ENCODE data around the gene IGF1R.

The IGF1R gene

DNA sequence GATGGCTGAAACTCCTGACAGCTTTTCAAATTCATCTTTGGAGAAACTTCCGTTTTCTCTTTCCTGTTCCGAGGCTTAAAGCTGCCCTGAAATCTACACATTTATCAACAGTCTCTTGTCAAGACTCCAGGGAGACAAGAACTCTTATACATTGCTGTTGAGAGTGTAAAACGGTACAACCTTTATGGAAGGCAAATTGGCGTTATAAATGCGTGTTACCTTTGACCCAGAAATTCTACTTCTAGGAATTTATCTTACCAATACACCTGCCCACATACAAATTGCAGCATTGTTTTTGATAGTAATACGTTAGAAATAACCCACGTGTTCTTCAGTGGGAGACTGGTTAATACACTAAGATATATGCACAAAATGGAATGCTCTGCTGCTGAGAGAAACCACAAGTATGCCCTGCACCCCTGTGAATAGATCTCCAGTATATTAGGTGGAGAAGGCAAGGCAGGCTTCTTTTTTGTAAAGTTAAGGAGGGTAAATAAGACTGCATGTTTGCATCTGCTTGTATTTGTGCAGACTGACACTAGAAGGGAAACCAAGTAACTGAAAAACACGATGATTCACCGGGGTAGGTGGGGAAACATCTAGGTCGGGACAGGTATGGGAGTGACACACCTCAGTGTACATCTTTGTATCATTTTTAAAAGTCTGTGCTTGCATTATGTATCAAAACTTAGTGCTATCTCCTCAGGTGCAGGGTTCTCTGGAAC, 97.5 kb downstream of the IGF1R start:
- DNase-seq (ENCODE audit: low read depth) = no peak

DNA sequence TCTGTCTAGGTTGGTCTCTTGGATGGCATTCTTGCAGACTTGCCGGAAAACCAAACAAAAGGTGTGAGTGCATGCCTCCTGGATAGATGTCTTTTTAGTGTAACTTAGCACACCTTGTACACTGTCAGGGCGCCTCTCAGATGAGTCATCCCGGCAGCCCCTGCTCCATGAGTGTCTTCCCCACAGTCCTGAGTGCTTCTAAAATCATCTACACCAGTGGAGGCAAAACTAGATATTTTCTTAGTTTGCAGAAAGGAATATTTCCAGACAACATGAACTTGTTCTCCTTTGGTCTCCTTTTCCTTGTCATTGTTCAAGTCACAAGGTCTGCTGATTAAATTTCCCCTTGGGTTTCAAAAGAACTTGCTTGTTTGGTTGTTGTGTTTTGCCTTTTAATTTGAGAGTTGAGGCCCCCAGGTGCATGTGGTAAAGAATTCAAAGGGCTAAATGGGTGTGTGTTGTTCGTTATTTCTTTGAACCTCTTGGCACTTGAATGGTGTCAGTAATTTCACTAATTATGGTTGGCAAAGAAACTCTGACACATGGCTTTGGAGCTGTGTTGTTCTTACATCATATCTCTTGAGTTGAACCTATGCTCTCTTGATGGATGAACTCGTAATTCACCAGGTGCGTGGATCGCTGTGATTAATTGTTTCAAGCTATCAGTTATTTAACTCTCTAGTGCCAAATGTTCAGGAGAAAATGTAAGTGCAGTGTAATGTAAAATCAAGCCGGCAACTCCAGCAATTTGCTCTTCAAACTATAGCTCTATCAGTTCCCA, 98.2 kb downstream of the IGF1R start:
- no peak for DNase-seq (ENCODE audit: low read depth)

DNA sequence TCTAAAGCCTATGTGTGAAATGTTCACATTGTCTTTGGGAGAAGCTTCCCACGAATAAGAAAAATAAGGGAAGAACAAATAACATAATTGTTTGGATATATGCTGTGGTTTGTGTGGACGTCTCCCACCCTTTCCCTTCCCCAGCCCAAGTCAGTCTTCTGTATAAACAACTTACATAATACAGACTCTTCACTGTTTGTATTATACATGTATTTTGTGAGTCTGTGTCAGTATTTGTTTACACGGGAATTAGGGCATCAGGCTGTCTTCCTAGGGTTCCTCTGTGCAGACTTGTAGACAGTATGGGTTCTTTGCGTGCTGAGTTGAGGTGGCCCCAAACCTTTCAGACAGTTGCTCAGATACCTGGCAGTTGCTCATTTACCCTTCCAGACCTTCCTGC, 103.4 kb downstream of the IGF1R start:
- DNase-seq (ENCODE audit: low read depth) = no peak

DNA sequence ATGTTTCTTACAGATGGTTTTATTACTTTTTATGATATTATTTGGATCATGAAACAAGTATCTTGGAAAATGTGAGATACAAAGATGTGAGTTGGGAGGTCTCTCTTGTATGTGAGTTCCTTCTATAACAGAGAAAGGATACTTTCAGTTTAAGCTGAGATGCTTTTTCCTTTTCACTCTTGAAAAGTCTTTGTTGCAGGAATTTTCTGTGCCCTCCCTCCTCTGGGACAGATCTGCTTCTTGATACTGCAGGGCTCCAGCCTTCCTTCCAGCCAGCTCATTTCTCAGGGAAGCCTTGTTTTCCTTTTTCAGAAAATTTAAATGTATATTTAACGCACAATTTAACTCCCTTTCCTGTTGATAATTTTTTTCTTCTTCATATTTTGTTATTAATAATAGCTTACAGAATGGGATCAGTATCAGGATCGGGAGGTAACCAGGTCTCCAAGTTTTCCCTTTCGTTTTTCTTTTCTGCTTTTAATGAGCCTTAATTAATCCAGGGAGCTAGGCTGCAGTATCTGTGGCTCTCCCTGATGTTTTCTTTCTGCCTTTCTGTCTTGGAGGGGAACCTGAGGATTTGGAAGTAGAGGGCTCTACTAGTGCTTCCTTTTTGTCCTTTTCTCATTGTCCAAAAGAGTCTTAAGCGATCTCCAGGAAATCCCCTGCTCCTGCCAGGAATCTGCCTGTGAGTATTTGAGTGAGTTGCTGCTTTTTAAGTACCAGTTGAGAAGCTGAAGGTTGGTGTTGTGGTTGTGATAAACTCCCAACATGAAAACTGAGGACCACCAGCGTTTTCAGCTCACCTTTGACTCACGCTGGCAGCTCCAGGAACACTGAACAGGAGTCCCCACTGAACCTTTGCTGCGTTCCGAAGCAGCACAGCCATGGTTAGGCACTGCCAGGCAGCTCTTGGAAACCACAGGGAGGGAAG, 105.7 kb downstream of the IGF1R start:
- no peak for DNase-seq (ENCODE audit: low read depth)

DNA sequence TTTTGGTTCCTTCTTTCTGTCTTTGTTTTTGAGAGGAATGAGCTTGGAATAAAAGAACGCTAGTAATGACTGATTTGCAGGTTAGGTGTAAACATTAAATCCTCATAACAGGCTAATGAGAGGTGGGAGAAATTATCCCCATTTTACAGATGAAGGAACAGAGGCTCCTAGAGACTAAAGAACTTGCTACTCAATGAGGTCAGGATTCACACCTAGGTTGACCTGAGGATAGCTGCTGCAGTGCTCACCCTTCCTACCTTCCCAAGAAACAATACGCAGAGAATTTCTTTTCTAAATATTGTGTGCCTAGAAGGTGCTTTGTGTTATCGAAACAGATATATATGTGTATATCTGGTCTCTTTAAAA, 106.3 kb downstream of the IGF1R start:
- no peak for DNase-seq (ENCODE audit: low read depth)

DNA sequence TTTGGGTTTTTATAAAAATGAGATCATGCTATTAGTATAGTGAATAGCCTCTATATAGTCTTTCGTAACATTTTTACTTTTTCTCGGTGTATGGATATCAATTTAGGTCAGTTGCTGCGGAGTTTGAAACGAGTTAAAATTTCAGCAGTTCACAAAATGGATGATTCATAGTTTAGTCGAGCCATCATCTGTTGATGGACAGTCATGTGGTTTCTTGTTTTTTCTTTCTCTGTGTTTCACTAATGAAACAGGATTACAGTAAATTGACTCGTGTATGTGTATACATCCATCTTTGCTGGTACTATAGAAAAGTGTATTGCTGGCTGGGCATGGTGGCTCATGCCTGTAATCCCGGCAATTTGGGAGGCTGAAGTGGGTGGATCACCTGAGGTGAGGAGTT, 106.8 kb downstream of the IGF1R start:
- no peak for DNase-seq (ENCODE audit: low read depth)

DNA sequence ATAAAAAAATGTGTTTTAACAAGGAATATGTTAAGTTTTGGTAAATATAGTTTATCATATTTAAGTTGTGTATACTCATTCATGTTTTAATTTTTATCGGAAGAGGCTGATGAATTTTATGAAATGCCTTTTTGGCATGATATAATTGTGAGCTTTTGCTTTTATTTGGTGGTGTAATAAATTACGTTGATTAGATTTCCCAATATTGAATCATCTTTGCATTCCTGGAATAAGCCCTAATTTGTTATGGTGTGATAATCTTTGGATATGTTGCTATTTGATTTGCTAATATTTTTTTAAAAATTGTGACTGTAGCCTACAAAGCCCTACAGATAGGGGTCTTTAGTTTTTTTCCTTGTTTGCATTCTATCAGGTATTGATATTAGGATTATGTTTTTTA, 107.4 kb downstream of the IGF1R start:
- DNase-seq (ENCODE audit: low read depth) = no peak

DNA sequence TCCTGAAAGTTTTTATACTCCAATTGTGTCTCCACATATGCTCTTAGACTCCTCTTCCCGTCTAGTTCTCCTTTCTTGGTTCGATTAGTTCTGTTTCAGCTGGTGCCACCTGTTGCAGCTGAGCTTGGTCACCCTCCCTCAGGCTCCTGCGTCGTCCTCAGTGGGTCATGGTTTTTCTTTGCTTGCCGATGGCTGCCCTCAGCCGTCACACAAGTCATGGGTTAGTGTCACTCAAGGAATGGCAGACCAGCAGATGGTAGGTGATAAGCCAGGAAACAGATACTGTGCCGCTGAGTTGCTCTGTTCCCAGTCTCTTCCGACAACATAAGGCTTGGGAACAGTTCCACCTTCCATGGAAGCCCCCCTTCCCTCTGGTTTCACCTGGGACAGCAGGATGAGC, 109.9 kb downstream of the IGF1R start:
- DNase-seq (ENCODE audit: low read depth) = no peak

DNA sequence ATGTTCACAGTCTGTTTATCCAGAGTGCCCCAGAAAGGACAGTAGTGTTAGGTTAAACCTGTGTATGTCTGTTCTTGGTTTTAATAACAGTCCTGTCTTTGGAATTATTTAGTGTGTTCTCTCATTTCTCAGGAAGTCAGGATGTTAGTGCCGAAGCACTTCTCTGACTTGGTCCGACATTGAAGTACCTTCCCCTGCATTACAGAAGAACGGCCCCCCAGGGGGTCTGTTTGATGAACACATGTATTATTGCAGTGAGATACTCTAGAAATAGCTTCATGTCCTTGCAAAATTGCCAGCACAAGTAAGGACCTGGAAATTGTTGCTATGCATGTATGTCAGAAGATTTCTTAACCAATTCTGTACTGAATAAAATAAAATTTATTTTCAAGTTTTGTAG, 110.9 kb downstream of the IGF1R start:
- no peak for DNase-seq (ENCODE audit: low read depth)

DNA sequence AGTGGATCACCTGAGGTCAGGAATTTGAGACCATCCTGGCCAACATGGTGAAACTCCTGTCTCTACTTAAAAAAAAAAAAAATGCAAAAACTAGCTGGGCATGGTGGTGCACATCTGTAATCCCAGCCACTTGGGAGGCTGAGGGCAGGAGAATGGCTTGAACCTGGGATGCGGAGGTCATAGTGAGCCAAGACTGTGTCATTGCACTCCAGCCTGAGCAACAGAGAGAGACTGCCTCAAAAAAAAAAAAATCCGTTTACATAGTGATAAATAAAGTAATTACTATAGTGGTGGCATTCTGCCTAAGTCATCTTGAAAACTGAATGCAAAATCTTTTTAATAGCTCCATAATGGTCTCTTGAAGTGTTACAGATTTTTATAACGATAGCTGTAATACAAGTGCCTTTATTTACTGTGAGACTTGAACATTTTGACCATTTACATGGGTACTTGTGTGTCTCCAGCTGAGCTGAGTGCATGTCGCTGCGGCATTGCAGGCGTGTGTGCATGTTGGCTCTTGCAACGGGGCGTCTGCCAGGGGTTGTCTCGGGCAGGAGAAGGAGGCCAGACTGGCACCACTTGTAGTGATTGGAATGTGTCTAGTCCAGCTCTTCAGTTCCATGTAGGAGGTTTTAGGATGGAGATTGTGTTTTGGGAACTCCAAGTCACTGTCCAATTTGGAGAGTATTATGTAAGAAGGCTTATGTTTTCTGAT, 111.9 kb downstream of the IGF1R start:
- DNase-seq (ENCODE audit: low read depth) = no peak

DNA sequence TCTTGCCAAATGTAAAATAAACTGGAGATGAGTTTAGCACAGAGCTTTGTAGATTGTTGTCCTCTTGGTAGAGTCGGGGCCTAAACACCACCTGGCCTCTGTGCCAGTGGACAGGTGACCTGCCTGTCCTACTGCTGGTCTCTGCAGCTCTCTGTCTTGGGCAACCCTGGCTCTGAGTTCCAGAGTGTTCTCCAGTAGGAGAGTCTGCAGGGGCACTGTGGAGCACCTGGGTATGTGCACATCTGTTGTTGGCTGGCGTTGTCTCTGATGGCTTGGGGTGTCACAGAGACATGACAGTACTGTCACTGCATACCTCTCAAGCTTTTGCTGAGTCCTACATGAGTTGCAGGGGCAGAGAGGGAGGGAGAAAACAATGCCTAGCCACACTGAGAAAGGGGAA, 112.6 kb downstream of the IGF1R start:
- no peak for DNase-seq (ENCODE audit: low read depth)

DNA sequence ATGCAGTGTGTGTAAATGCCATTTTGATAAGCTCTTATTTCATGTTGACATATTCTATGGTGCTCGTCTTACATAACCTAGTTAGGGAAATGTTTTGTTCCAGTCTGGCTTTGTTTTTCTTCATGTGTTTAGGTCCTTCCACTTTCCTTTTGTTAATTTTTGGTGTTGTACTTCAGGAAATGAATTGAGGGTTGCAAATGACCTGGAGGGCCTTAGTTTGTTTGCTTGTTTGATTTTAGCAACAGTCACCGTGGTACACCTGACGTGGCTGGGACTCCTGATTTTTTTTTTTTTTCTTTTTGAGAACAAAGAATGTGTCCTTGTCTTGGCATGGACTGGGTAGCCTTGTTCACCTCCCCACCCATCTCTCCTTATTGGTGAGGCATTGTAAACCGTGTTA, 114.8 kb downstream of the IGF1R start:
- DNase-seq (ENCODE audit: low read depth) = no peak

DNA sequence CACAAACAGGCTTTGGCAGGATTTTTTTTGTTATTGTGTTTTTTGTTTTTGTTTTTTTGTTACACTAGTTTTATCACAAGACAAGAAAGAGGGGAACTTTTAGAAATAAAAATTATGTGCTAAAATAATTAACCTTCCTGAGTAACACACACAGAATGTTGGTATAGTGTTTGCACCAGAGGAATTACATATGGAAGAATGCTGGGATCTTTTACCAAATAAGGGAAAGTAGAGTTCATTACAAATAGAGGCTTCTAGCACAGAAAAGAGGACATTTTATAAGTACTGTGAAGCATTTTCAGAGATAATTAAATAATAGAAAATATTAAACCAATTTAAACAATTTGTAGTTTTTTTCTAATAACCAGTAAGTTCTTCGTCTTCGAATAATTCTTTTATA, 116.0 kb downstream of the IGF1R start:
- DNase-seq (ENCODE audit: low read depth) = no peak

DNA sequence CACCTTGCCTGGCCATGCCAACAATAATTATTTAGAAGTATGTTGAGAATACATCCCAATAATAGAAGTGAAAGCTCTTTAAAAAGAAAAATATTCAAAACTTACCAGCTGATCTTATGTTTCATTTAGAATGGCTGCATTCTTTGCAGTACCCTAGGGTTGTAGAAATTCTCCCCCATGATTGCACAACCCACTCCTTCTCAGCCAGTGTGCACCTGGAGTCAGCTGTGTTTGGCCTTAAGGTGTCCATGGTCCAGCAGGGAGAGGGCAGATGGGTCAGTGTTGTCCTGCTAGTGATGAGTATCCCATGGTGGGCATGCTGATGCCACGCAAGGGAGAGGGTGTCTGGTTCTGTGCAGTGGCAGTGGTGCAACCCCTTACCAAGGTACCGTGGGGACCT, 117.3 kb downstream of the IGF1R start:
- DNase-seq (ENCODE audit: low read depth) = no peak

DNA sequence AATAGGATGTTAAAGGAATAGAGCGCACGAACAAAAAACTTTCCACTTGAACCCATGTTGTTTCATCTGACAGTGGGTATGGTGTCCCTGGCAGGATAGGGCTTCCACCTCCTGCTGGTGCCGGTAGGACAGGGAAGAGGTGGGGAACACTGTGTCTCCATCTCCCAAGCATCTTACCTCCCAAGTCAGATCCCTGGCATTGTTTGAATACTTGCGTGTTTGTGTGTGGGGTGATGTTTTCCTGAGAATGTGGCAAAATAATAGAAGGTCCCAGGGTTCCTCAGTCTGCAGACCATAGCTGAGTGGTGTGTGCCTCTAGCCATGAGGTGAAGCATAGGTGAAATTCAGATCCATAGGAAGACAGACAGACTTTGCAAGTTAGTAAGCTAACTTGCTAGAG, 119.4 kb downstream of the IGF1R start:
- DNase-seq (ENCODE audit: low read depth) = no peak

DNA sequence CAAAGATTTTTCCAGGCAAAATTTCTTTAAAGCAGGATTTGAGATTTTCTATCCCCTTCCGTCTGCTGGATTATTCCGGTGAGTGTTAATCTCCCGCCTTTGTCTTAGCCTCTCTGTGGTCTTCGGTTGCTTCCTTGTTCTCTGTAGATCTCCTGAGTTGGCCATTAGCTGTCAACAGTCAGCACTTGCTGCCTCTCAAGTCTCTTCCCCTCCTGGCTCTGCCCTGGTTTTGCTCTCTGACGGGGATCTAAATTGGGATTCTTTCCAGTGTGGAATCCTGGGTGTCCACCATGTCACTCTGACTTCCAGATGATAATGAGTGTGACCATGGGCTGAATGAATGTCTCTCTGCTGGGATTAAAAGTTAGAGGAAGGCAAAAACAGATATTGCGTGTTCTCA, 121.5 kb downstream of the IGF1R start:
- no peak for DNase-seq (ENCODE audit: low read depth)

DNA sequence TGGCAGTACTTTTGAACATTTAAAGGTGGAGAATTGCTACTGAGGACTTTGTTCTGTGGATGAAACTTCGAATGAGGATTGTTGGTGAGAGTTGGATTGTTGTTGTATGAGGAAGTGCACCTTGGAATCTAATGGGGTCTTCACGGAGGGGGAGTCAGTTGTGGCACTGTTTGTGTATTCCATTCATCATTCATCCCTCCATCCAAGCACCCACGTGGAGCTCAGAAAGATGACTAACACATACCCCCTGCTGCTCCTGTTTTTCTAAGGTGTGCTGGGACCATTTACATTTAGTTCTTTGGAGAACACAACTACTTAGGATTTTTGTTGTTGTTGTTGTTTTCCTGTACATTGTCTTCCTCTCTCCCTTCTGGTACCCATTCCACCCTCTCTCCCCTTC, 122.6 kb downstream of the IGF1R start:
- no peak for DNase-seq (ENCODE audit: low read depth)

DNA sequence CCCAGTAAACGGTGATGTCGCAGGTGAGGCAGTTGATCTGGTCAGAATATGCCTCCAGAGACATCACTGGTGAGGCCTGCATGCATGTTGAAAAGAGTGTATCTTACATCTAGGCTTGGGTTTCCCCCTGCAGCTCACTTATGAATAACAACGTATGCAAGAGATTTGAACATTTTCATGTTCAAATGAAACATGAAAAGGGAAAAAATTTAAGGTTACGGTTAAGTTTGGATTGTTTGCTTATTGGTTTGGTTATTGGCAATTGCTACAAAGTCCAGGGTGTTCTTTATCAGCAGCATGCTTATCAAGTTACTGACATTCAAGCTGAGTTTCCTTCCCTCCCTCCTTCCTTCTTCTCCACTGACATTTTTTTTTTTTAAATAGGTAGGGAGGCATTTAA, 123.2 kb downstream of the IGF1R start:
- DNase-seq (ENCODE audit: low read depth) = no peak

DNA sequence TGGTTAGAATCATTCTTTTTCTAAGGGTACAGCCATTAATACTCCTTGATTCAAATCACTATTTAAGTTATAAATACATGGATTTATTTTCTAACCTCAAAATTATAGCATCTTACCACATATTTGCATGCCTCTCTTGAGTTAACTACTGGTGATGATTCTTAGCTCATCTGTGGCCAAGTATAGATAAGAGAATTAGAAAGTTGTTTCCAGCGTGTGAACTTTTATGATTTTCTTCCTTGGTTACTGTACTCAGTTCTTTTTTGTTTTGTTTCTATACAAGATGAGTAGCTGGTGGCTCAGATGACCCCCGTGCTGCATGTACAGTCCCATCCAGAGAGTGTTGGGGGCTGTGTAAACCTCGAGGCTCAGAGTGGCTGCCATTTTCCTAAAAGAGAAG, 124.6 kb downstream of the IGF1R start:
- no peak for DNase-seq (ENCODE audit: low read depth)

DNA sequence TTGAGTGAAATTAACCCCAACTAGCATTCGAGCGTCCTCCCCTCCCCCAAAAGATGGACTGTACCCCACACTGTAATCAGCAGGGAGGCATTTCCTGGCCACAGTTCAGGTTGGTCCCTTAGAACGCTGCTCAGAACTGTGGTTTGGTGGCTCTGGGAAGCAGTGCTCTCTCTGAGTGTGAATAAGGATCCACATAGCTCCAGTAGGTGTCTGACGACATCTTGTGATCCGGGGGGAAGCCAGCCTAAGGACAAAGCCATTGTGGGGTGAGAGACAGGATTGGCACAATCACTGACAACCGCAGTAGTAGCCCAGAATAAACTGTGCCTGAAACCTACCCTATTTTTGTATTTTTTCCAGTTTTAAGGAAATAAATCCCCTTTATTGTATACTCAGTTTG, 125.3 kb downstream of the IGF1R start:
- DNase-seq (ENCODE audit: low read depth) = no peak

DNA sequence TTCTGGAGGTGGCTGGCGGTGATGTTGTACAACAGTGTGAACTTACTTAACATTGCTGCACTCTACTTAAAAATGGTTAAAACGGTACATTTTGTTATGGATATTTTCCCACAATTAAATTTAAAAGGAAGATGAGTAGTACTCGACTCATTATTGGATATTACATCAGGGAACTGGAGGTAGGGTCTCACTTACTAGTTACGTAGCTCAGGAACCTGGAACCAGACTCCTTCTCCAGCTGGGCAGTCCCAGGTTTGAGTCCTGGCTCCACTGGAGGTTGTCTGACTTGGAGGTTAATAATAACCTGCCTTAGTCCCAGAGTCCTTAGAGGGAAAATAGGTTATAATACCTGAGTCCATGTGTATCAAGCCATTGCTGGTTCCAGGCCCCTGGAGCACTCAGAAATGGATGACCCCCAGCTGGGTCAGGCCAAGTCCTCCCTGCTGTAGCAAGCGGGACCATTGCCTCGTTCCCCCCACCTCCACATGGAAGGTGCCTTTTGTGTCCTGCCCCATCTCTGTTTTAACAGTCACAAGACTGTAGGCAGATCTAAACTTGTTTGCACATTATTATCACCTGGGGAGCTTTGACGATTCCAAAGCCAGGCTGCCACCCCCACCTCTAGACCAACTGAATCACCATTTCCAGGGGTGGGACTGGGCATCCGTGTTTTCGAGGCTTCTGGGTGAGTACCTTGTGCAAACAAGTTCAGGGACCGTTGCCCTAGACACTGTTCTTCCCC, 126.6 kb downstream of the IGF1R start:
- DNase-seq (ENCODE audit: low read depth) = no peak
